Tibial nerve (tissue), 4 donors: ENCODE results near the gene CLSTN3. TPM values are rescaled to one million over a fixed set of nuclear protein-coding genes. Genes with fewer than 3 reads are reported as not detected.
A peak's percentile ranks its signal among the peaks of the same experiment; 100 is the strongest.

Experiments
- DNase-seq, 2 donors: peaks; one replicate each; pipeline ENCODE4 v3.0.0-alpha.2; 2019; ENCODE audit warnings: low spot score in 2 of 2
- H3K27ac ChIP-seq, 4 donors: fragments of 200-600 bp; sonication (generic) in 3 of 4; one replicate each; pipeline ENCODE4 v1.5.1; 2017 to 2019; ENCODE audit warnings: mild to moderate bottlenecking in 1 of 4
- H3K27me3 ChIP-seq, 2 donors: fragments of 200-600 bp; sonication (generic) in 1 of 2; one replicate each; pipeline versions ENCODE4 v1.5.1 to v1.6.0; 2017 to 2019
- H3K36me3 ChIP-seq, 3 donors: fragments of 200-600 bp; sonication (generic); one replicate each; pipeline ENCODE4 v1.5.1; 2018 to 2019
- H3K4me1 ChIP-seq, 4 donors: fragments of 200-600 bp; sonication (generic) in 3 of 4; one replicate each; pipeline ENCODE4 v1.5.1; 2017 to 2019
- H3K4me3 ChIP-seq, 4 donors: fragments of 200-600 bp; sonication (generic) in 3 of 4; one replicate each; pipeline ENCODE4 v1.5.1; 2017 to 2019; ENCODE audit warnings: mild to moderate bottlenecking in 1 of 4, moderate library complexity in 1 of 4
- H3K9me3 ChIP-seq, 4 donors: fragments of 200-600 bp; sonication (generic) in 3 of 4; one replicate each; pipeline ENCODE4 v1.5.1; 2017 to 2019
- CTCF ChIP-seq, 5 experiments: fragments of 200-600 bp in 3 of 5; fragments of 450-650 bp in 2 of 5; sonication (generic) in 3 of 5; IDR thresholded peaks; one replicate each; pipeline ENCODE4 v1.5.1; 2016 to 2019; ENCODE audit warnings: antibody characterized with exemption in 5 of 5, mild to moderate bottlenecking in 3 of 5, moderate library complexity in 2 of 5
- EP300 ChIP-seq, 2 donors: sonication (generic); formaldehyde crosslinking; IDR thresholded peaks; one replicate each; pipeline ENCODE4 v1.6.1; 2017; ENCODE audit warnings: antibody characterized with exemption in 2 of 2, mild to moderate bottlenecking in 1 of 2
- POLR2A ChIP-seq, 2 donors: fragments of 450-650 bp; IDR thresholded peaks; one replicate each; pipeline ENCODE4 v1.6.1; 2017; ENCODE audit warnings: antibody characterized with exemption in 2 of 2, mild to moderate bottlenecking in 2 of 2, moderate library complexity in 2 of 2
- WGBS, 2 donors: methylation state at CpG; one replicate each; pipeline ENCODE4 v1.1.5; 2018; 5-methylcytosine and 5-hydroxymethylcytosine counted together
- total RNA-seq, 4 donors: library from RNA; depleted of rRNA; stranded (reverse); fragments of >200 nt; gene quantifications; one replicate each; pipeline ENCODE4 v1.1.0, GENCODE V29; 2016

CLSTN3 gene
- total RNA-seq, 4 donors from 2014 or later: 40.0 to 112 (median 79.6) TPM

GRCh38 chr12:7118881-7119280 is 11.3 kb upstream of the CLSTN3 start:
- no peak for DNase-seq
- H3K27ac ChIP-seq: no peak overlapping the region
- no peaks in the 10 kb centered on the region for H3K27me3 ChIP-seq
- TF ChIP-seq CTCF (IDR thresholded peaks at IDR 0.05): no peak
- TF ChIP-seq POLR2A (IDR thresholded peaks at IDR 0.05): no peak
- TF ChIP-seq EP300 (IDR thresholded peaks at IDR 0.05): no peak
- WGBS, 2 donors: 74 to 85% methylated on average over 3 of the region's 3 CpGs
- H3K4me3 ChIP-seq: no peak overlapping the region
- H3K4me1 ChIP-seq: peaks cover 0 to 15% (median 3%) of the 10 kb centered on the region in 4 donors
- H3K9me3 ChIP-seq: no peaks in the 10 kb centered on the region
- H3K36me3 ChIP-seq: peaks cover 0 to 37% (median 4%) of the 10 kb centered on the region in 3 donors

- H3K36me3 ChIP-seq: peaks cover 0 to 30% (median 4%) of the 10 kb centered on the region in 3 donors
- H3K9me3 ChIP-seq: no peaks in the 10 kb centered on the region
- 86% methylated on average over 5 of the region's 5 CpGs for WGBS, 2 donors
- H3K27me3 ChIP-seq: no peaks in the 10 kb centered on the region
- DNase-seq: no peak
- TF ChIP-seq EP300 (IDR thresholded peaks at IDR 0.05): no peak
- no peak overlapping the region for H3K4me3 ChIP-seq
- peaks cover 0 to 15% (median 3%) of the 10 kb centered on the region in 4 donors for H3K4me1 ChIP-seq
- H3K27ac ChIP-seq: no peak overlapping the region
These were observed 10.0 kb upstream of the CLSTN3 start for GRCh38 chr12:7120166-7120565.

GRCh38 chr12:7121324-7121723 is 8.8 kb upstream of the CLSTN3 start:
- Histone ChIP-seq H3K9me3 (no peaks in the 10 kb centered on the region), H3K4me3 (no peak overlapping the region), H3K4me1 (peaks cover 0 to 15% (median 3%) of the 10 kb centered on the region in 4 donors), H3K27ac (no peak overlapping the region), H3K27me3 (no peaks in the 10 kb centered on the region), H3K36me3 (peaks cover 0 to 18% (median 0%) of the 10 kb centered on the region in 3 donors)
- no peak for TF ChIP-seq POLR2A (IDR thresholded peaks at IDR 0.05)
- no peak for TF ChIP-seq EP300 (IDR thresholded peaks at IDR 0.05)
- no peak for TF ChIP-seq CTCF (IDR thresholded peaks at IDR 0.05)
- 73 to 81% methylated on average over 5 of the region's 5 CpGs for WGBS, 2 donors
- no peak for DNase-seq

DNA sequence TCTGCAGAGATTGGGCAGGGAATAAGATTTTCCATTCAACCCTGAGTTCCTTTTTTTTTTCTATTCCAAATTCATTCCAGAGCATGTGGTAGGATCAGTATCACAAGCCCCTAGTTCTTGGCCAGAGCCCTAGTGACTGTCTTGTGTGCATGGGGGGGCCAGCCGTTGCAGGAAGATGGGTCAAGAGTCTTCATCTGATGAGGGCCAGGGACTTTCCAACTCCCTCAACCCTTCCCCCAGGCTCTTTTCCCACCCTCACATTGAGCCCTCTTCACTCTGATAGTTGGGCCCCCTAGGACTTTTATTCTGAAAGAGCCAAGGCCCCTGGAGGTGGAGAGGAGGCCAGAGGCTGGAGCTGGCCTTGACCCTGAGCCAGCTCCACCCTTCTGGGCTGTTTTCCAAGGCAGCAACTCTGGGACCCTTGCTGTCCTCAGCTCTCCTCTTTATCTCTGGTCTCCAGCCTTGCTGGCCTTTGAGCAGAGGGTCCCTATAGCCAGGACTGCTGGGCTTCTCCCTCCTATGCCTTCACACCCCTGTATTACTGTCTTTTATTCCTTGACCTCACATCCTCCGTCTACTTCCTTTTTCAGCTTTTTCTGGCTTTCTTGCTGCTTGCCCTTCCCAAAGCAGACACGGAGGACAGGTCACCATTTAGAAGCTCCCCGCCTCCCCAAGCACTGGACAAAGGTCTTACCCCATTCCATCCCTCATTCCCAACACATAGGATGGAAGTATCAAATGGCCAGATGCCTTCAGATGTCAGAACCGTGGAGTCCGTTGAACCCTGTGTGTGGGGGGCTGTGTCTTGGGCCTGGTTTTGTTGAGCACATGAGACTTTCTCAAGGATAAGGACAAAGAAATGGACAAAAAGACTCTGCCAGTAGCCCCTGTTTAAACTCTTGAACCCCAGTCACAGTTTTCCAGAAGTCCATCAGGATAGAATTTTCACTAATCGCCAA is 7.1 kb upstream of the CLSTN3 start:
- TF ChIP-seq EP300 (IDR thresholded peaks at IDR 0.05) (no peak), CTCF (IDR thresholded peaks at IDR 0.05) (no peak), POLR2A (IDR thresholded peaks at IDR 0.05) (no peak)
- H3K36me3 ChIP-seq: peaks cover 0 to 2% (median 0%) of the 10 kb centered on the region in 3 donors
- WGBS, 2 donors: 39 to 40% methylated on average over 7 of the region's 7 CpGs
- peaks cover 0 to 15% (median 3%) of the 10 kb centered on the region in 4 donors for H3K4me1 ChIP-seq
- no peak for DNase-seq
- no peaks in the 10 kb centered on the region for H3K9me3 ChIP-seq
- no peaks in the 10 kb centered on the region for H3K27me3 ChIP-seq
- H3K4me3 ChIP-seq: no peak overlapping the region
- peak overlapping the region in 1 of 4 donors; percentile 23 for H3K27ac ChIP-seq

GRCh38 chr12:7123806-7124522 is 6.2 kb upstream of the CLSTN3 start:
- WGBS, 2 donors: 56 to 59% methylated on average over 11 of the region's 11 CpGs
- Histone ChIP-seq H3K4me3 (no peak overlapping the region), H3K27ac (no peak overlapping the region), H3K27me3 (no peaks in the 10 kb centered on the region), H3K36me3 (no peaks in the 10 kb centered on the region), H3K4me1 (peaks cover 0 to 24% (median 4%) of the 10 kb centered on the region in 4 donors), H3K9me3 (no peaks in the 10 kb centered on the region)
- TF ChIP-seq CTCF (IDR thresholded peaks at IDR 0.05): no peak
- TF ChIP-seq POLR2A (IDR thresholded peaks at IDR 0.05): no peak
- TF ChIP-seq EP300 (IDR thresholded peaks at IDR 0.05): no peak
- no peak for DNase-seq
